ENCODE results near the gene DENND2D.
A peak's percentile ranks its signal among the peaks of the same experiment; 100 is the strongest.

Gene DENND2D, protein sequence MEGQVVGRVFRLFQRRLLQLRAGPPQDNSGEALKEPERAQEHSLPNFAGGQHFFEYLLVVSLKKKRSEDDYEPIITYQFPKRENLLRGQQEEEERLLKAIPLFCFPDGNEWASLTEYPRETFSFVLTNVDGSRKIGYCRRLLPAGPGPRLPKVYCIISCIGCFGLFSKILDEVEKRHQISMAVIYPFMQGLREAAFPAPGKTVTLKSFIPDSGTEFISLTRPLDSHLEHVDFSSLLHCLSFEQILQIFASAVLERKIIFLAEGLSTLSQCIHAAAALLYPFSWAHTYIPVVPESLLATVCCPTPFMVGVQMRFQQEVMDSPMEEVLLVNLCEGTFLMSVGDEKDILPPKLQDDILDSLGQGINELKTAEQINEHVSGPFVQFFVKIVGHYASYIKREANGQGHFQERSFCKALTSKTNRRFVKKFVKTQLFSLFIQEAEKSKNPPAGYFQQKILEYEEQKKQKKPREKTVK

DNA sequence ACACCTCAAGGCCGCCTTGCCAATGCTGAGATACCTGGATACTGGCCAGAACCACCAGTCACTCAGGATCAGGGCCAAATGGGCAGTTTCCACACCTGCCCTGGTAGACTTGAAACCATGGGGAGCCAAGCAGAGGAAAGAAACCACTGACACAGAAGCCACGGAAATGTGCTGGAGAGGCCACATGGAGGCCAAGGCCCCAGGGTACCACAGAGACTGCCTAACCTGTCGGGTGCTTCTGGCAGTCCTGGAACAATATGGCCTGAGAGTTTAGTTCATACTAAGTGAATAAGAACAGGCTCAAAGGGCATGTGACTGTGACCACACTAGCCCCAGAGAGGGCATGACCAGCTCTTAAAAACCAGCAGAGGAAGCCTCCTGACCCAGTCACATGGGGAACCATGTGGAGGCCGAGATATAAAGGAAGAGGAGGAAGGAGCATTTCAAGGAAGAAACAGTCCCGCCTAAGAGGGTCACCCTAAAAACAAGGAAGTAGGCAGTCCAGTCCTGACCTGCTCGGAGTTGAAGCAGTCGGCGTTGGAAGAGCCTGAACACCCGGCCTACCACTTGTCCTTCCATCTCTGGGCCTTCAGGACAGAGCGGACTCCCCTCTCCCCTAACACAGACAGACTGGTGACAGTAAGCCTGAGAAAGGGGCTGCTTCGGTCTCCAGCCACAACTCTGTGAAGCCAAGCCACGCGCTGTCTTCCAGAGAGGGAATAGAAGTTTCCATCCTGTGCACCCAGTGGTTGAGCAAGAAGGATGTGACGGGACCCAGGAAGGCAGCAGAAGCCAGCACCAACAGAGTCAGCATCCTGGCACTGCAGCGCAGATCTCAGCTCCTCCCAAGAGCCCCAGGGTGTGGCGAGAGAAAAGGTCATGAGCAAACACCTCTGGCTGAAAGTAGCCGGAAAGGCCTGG lies at the start of gene DENND2D:
DENND2D (minus strand) TSS at position 766 of the 921 bp plus-strand sequence; CDS start at position 579, 187 bp downstream.
- Histone ChIP-seq H3K9ac (no peak within 1 kb of the TSS), H3K9me3 (ENCODE audit: control insufficient read depth, low read length) (no peaks in the 10 kb centered on the region), H3K4me1 (peaks cover 16% of the 10 kb centered on the region), H3K79me2 (no peaks in the 10 kb centered on the region), H3K4me2 (ENCODE audit: low read length) (peak within 1 kb of the TSS; percentile 56), H3K4me3 (ENCODE audit: low read depth, low read length) (peak within 1 kb of the TSS; percentile 32), H2AFZ (no peak within 1 kb of the TSS), H3K27ac (peak within 1 kb of the TSS; percentile 32), H3K36me3 (ENCODE audit: control insufficient read depth, insufficient read depth, low read length) (no peaks in the 10 kb centered on the region), H3K27me3 (ENCODE audit: control insufficient read depth, insufficient read depth, low read length) (no peaks in the 10 kb centered on the region)
- TF ChIP-seq, protein P1, sequence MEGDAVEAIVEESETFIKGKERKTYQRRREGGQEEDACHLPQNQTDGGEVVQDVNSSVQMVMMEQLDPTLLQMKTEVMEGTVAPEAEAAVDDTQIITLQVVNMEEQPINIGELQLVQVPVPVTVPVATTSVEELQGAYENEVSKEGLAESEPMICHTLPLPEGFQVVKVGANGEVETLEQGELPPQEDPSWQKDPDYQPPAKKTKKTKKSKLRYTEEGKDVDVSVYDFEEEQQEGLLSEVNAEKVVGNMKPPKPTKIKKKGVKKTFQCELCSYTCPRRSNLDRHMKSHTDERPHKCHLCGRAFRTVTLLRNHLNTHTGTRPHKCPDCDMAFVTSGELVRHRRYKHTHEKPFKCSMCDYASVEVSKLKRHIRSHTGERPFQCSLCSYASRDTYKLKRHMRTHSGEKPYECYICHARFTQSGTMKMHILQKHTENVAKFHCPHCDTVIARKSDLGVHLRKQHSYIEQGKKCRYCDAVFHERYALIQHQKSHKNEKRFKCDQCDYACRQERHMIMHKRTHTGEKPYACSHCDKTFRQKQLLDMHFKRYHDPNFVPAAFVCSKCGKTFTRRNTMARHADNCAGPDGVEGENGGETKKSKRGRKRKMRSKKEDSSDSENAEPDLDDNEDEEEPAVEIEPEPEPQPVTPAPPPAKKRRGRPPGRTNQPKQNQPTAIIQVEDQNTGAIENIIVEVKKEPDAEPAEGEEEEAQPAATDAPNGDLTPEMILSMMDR (IDR thresholded peaks at IDR 0.05), result no peak

DNA sequence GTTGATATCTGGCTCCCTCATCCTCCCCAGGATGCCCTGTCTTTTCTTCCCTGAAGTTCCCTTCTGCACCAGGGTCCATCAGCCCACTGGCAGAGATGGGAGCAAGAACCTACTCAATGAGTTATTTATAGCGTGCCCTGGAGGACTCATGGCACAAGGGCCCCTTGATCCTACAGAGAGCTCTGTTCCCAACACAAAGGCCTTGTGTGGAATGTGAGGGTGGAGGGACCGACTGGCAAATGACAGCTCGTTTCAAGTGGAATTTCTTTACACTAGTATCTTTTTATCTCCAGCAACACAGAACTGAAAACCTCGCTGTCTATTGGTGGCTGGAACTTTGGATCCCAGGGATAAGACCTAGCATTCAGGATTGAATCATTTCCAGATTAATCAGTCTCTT lies 49.5 kb upstream of the DENND2D start:
- Histone ChIP-seq H3K4me3 (ENCODE audit: low read depth, low read length) (no peak overlapping the region), H3K9me3 (ENCODE audit: control insufficient read depth, low read length) (no peaks in the 10 kb centered on the region), H3K9ac (no peak overlapping the region), H3K4me2 (ENCODE audit: low read length) (no peak overlapping the region), H3K4me1 (peaks cover 42% of the 10 kb centered on the region), H2AFZ (peak overlapping the region; percentile 38), H3K27ac (peak overlapping the region; percentile 94), H3K27me3 (ENCODE audit: control insufficient read depth, insufficient read depth, low read length) (no peaks in the 10 kb centered on the region), H3K79me2 (no peaks in the 10 kb centered on the region), H3K36me3 (ENCODE audit: control insufficient read depth, insufficient read depth, low read length) (no peaks in the 10 kb centered on the region)
- TF ChIP-seq, protein P1 (IDR thresholded peaks at IDR 0.05), result no peak

DNA sequence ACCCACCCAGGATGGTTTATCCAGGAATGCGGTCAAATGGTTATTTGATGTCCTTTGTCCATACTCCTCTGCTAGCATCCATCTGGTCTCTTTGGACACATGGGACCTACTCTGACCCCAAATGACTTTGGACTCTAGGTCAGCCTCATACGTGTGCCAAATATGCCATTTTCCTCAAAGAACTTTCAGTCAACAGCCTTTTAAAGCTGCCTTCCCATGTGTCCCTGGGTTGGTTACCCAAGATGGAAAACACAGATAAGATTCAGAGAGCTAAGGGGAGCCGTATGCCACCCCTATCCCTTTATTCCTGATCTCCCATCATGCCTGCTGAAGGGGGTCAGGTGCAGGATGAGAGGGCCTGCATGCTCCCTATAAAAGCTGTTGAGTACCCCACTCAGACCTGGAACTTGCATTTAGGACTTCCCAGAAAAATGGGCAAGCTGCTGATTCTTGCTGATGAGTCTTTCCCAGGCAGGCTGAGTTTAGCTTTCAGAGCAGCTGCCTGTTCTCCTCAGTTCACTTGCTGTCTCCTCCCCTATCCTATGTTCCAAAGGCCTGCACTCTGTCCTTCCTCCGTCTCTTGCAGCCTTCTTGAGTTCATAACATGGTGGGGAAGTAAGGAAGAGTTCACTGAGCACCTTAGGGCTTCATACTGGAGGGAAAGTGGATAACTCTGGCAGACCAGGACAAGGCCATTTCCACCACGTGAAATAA lies 46.8 kb upstream of the DENND2D start:
- Histone ChIP-seq H3K79me2 (no peaks in the 10 kb centered on the region), H3K27ac (peak overlapping the region; percentile 39), H3K27me3 (ENCODE audit: control insufficient read depth, insufficient read depth, low read length) (no peaks in the 10 kb centered on the region), H3K4me3 (ENCODE audit: low read depth, low read length) (no peak overlapping the region), H3K4me2 (ENCODE audit: low read length) (no peak overlapping the region), H2AFZ (peak overlapping the region; percentile 43), H3K36me3 (ENCODE audit: control insufficient read depth, insufficient read depth, low read length) (no peaks in the 10 kb centered on the region), H3K4me1 (peaks cover 32% of the 10 kb centered on the region), H3K9ac (no peak overlapping the region), H3K9me3 (ENCODE audit: control insufficient read depth, low read length) (no peaks in the 10 kb centered on the region)
- TF ChIP-seq, protein P1 (IDR thresholded peaks at IDR 0.05), result no peak

GRCh38 chr1:111242805-111243523 lies 42.5 kb upstream of the DENND2D start:
- H3K9ac ChIP-seq, result no peak overlapping the region
- H3K4me1 ChIP-seq, result peaks cover 16% of the 10 kb centered on the region
- TF ChIP-seq, protein P1 (IDR thresholded peaks at IDR 0.05), result no peak
- no peak overlapping the region for H3K4me2 ChIP-seq (ENCODE audit: low read length)
- no peaks in the 10 kb centered on the region for H3K36me3 ChIP-seq (ENCODE audit: control insufficient read depth, insufficient read depth, low read length)
- no peak overlapping the region for H2AFZ ChIP-seq
- no peaks in the 10 kb centered on the region for H3K27me3 ChIP-seq (ENCODE audit: control insufficient read depth, insufficient read depth, low read length)
- no peaks in the 10 kb centered on the region for H3K79me2 ChIP-seq
- no peaks in the 10 kb centered on the region for H3K9me3 ChIP-seq (ENCODE audit: control insufficient read depth, low read length)
- no peak overlapping the region for H3K27ac ChIP-seq
- no peak overlapping the region for H3K4me3 ChIP-seq (ENCODE audit: low read depth, low read length)

Data from parathyroid adenoma (tissue), 2 donors.